ENCODE data around the gene ZIC5.

DNA sequence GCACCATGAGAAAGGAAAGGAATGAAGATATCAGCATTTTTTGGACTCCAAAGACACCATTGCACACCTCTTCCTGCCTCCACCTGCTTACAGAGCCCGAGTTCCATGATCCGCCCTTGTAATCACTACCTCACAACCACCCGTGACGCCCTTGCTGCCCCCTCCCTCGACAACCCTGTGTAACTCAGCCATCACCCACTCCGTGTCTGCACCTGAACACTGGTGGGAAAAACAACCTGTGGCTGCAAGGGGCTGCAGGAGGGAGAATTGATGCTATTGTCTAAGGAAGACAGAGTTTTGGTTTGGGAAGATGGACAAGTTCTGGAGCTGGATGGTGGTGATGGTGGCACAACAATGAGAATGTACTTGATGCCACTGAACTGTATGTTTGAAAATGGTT lies 27.0 kb downstream of the ZIC5 start:
- TF ChIP-seq POLR2A (IDR thresholded peaks at IDR 0.05) = no peak
- TF ChIP-seq, protein P1, sequence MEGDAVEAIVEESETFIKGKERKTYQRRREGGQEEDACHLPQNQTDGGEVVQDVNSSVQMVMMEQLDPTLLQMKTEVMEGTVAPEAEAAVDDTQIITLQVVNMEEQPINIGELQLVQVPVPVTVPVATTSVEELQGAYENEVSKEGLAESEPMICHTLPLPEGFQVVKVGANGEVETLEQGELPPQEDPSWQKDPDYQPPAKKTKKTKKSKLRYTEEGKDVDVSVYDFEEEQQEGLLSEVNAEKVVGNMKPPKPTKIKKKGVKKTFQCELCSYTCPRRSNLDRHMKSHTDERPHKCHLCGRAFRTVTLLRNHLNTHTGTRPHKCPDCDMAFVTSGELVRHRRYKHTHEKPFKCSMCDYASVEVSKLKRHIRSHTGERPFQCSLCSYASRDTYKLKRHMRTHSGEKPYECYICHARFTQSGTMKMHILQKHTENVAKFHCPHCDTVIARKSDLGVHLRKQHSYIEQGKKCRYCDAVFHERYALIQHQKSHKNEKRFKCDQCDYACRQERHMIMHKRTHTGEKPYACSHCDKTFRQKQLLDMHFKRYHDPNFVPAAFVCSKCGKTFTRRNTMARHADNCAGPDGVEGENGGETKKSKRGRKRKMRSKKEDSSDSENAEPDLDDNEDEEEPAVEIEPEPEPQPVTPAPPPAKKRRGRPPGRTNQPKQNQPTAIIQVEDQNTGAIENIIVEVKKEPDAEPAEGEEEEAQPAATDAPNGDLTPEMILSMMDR (IDR thresholded peaks at IDR 0.05) = no peak

Measured in body of pancreas (tissue), 4 donors.